Measurements from ENCODE around the gene MPP3.

Gene MPP3

GRCh38 chr17:43769426-43769825 lies 63.5 kb downstream of the MPP3 start:
- DNase-seq, result no peak

GRCh38 chr17:43768943-43769342 lies 64.0 kb downstream of the MPP3 start:
- no peak for DNase-seq

GRCh38 chr17:43768382-43768781 lies 64.6 kb downstream of the MPP3 start:
- DNase-seq, result no peak

- DNase-seq, result no peak
These were observed 65.3 kb downstream of the MPP3 start for GRCh38 chr17:43767713-43768059.

GRCh38 chr17:43767053-43767712 lies 65.8 kb downstream of the MPP3 start:
- no peak for DNase-seq

- peak; percentile 60 for DNase-seq
These were observed 66.4 kb downstream of the MPP3 start for GRCh38 chr17:43766413-43767052.

GRCh38 chr17:43760254-43760852 lies 72.6 kb downstream of the MPP3 start:
- peak; percentile 89 for DNase-seq

GRCh38 chr17:43759836-43760235 lies 73.1 kb downstream of the MPP3 start:
- DNase-seq, result no peak

- DNase-seq, result no peak
These were observed 74.3 kb downstream of the MPP3 start, which contains the start of gene SOST for GRCh38 chr17:43758497-43759174. TSS of gene SOST (minus strand) at chr17:43758791. CDS start at chr17:43758741, 50 bp downstream.

- no peak for DNase-seq
These were observed 74.9 kb downstream of the MPP3 start for GRCh38 chr17:43758086-43758485.

GRCh38 chr17:43757171-43757660 lies 75.7 kb downstream of the MPP3 start:
- DNase-seq, result no peak

- no peak for DNase-seq
These were observed 76.7 kb downstream of the MPP3 start for GRCh38 chr17:43756201-43756600.

- no peak for DNase-seq
These were observed 77.5 kb downstream of the MPP3 start for GRCh38 chr17:43755389-43755875.

- DNase-seq, result no peak
These were observed 78.0 kb downstream of the MPP3 start for GRCh38 chr17:43754947-43755346.

GRCh38 chr17:43753493-43754129 lies 79.3 kb downstream of the MPP3 start:
- no peak for DNase-seq
